HG03439 (cell line): Measurements from ENCODE around the gene TMEM135.
"Not testable (repeated sequence)": the region's sequence is repeated elsewhere in the genome, so short reads cannot be mapped to it uniquely, and the experiment has no call there.

ENCODE experiments used
- ATAC-seq: cut with Tn5 transposase; IDR thresholded peaks from one replicate; pipeline ENCODE4 v1.9.1; 2021; ENCODE audit warnings: mild to moderate bottlenecking, moderate library complexity; ENCODE audit not compliant: unreplicated experiment

TMEM135 gene

GRCh38 chr11:87037450-87038234 lies at the start of gene TMEM135:
Gene TMEM135, plus strand, starts transcription at chr11:87037934. Its CDS starts 112 bp downstream, at chr11:87038046.
- peak; percentile 100 for ATAC-seq

- ATAC-seq = no peak
These were observed 49.3 kb upstream of the TMEM135 start for GRCh38 chr11:86988351-86988881.

GRCh38 chr11:86990031-86990430 lies 47.7 kb upstream of the TMEM135 start:
- ATAC-seq = no peak

- no peak for ATAC-seq
These were observed 47.2 kb upstream of the TMEM135 start for GRCh38 chr11:86990515-86990914.

- ATAC-seq = no peak
These were observed 46.4 kb upstream of the TMEM135 start for GRCh38 chr11:86991341-86991740.

GRCh38 chr11:86992340-86992739 lies 45.4 kb upstream of the TMEM135 start:
- ATAC-seq = not testable (repeated sequence)

GRCh38 chr11:86993031-86993430 lies 44.7 kb upstream of the TMEM135 start:
- ATAC-seq = no peak

GRCh38 chr11:86996953-86997570 lies 40.7 kb upstream of the TMEM135 start:
- no peak for ATAC-seq

- no peak for ATAC-seq
These were observed 38.3 kb upstream of the TMEM135 start for GRCh38 chr11:86999388-86999787.

- no peak for ATAC-seq
These were observed 37.6 kb upstream of the TMEM135 start for GRCh38 chr11:86999859-87000753.

- ATAC-seq = no peak
These were observed 34.8 kb upstream of the TMEM135 start for GRCh38 chr11:87002918-87003317.

GRCh38 chr11:87004281-87004680 lies 33.5 kb upstream of the TMEM135 start:
- not testable (repeated sequence) for ATAC-seq

- no peak for ATAC-seq
These were observed 32.2 kb upstream of the TMEM135 start for GRCh38 chr11:87005569-87005921.

GRCh38 chr11:87006035-87006434 lies 31.7 kb upstream of the TMEM135 start:
- ATAC-seq = no peak

- ATAC-seq = no peak
These were observed 29.8 kb upstream of the TMEM135 start for GRCh38 chr11:87007963-87008362.

- ATAC-seq = no peak
These were observed 25.6 kb upstream of the TMEM135 start for GRCh38 chr11:87012089-87012488.

- no peak for ATAC-seq
These were observed 25.1 kb upstream of the TMEM135 start for GRCh38 chr11:87012673-87013072.

- ATAC-seq = no peak
These were observed 23.6 kb upstream of the TMEM135 start for GRCh38 chr11:87013912-87014825.

GRCh38 chr11:87015645-87016044 lies 22.1 kb upstream of the TMEM135 start:
- ATAC-seq = no peak

- no peak for ATAC-seq
These were observed 18.0 kb upstream of the TMEM135 start for GRCh38 chr11:87019613-87020271.
